ENCODE results near the gene NSUN4. TPM values are rescaled to one million over a fixed set of nuclear protein-coding genes. Genes with fewer than 3 reads are reported as not detected.

NSUN4 gene
- total RNA-seq, 2 experiments from 2014 or later = 34.9 to 36.7 TPM

GRCh38 chr1:46393510-46393909 is 52.9 kb downstream of the NSUN4 start:
- Mint-ChIP-seq H3K4me3 (peak overlapping the region; percentile 88), H3K36me3 (ENCODE audit: low read depth) (peaks cover 10% of the 10 kb centered on the region), H3K9me3 (peaks cover 4% of the 10 kb centered on the region), H3K27ac (peak overlapping the region; percentile 51), H3K4me1 (ENCODE audit: low read depth) (peaks cover 25% of the 10 kb centered on the region), H3K27me3 (peaks cover 10% of the 10 kb centered on the region)
- POLR2A ChIA-PET = no interaction called here
- no peak overlapping the region for H3K27ac ChIP-seq (ENCODE audit: low read depth in 1 of 2, low read length in 2 of 2)
- H3K4me1 ChIP-seq (ENCODE audit: insufficient read depth, low read length) = peaks cover 7% of the 10 kb centered on the region
- no peaks in the 10 kb centered on the region for H3K36me3 ChIP-seq (ENCODE audit: insufficient read depth, low read length)
- ATAC-seq (ENCODE audit: poor library complexity) = no peak
- intact Hi-C loops (cut with DNase I, micrococcal nuclease) = no loop called here
- peak overlapping the region; percentile 62 for H3K4me3 ChIP-seq (ENCODE audit: low read length)
- TF ChIP-seq, protein P1, sequence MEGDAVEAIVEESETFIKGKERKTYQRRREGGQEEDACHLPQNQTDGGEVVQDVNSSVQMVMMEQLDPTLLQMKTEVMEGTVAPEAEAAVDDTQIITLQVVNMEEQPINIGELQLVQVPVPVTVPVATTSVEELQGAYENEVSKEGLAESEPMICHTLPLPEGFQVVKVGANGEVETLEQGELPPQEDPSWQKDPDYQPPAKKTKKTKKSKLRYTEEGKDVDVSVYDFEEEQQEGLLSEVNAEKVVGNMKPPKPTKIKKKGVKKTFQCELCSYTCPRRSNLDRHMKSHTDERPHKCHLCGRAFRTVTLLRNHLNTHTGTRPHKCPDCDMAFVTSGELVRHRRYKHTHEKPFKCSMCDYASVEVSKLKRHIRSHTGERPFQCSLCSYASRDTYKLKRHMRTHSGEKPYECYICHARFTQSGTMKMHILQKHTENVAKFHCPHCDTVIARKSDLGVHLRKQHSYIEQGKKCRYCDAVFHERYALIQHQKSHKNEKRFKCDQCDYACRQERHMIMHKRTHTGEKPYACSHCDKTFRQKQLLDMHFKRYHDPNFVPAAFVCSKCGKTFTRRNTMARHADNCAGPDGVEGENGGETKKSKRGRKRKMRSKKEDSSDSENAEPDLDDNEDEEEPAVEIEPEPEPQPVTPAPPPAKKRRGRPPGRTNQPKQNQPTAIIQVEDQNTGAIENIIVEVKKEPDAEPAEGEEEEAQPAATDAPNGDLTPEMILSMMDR (IDR thresholded peaks at IDR 0.05) = no peak
- peaks cover 0 to 3% of the 10 kb centered on the region in 2 experiments for H3K27me3 ChIP-seq (ENCODE audit: control insufficient read depth in 1 of 2, insufficient read depth in 2 of 2, low read length in 2 of 2)
- peaks cover 0 to 25% of the 10 kb centered on the region in 2 experiments for H3K9me3 ChIP-seq (ENCODE audit: control insufficient read depth in 1 of 2, insufficient read depth in 1 of 2, low read length in 2 of 2)
- CTCF ChIA-PET = no interaction called here
- DNase-seq = no peak

DNA sequence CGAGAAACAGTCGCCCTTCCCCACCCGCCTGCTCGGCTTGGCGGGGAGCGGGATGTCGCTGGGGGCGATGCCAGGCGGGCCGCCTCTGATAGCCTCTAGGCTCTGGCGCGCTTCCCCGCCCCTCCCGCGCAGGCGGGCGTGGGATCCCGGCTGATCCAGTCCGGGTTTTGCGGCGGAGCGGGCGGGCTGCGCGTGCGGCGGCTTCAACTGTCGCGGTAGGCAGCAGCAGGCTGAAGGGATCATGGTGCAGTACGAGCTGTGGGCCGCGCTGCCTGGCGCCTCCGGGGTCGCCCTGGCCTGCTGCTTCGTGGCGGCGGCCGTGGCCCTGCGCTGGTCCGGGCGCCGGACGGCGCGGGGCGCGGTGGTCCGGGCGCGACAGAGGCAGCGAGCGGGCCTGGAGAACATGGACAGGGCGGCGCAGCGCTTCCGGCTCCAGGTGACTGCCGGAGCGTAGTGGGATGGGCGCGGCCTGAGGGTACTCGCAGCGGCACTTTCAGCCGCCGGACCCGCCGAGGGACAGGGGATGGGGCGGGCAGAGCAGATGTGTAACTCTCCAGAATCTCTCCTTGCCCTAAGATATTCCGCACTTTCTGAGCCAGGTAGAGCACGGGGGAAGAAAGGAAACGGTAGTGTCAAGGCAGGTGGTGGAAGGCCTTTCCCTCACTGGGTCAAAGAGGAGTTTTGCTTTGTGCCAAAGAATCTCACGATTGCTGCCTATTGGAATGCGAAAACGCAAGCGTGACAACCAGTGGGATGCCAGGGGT is 53.7 kb downstream of the NSUN4 start, which contains the start of gene FAAH:
Gene FAAH (plus strand): TSS at position 210 of the 764 bp plus-strand sequence. CDS start 32 bp downstream, at position 242.
- H3K27me3 Mint-ChIP-seq = peaks cover 10% of the 10 kb centered on the region
- ChIA-PET CTCF (no interaction called here), POLR2A (interaction anchor here (1.1 kb wide), 1 partner anchor 210 kb away, joined by 3 read pairs; the partner anchor contains the start of gene MKNK1)
- intact Hi-C loops (cut with DNase I, micrococcal nuclease) = loop anchor here in 1 of 2 experiments (2.0 kb wide), 1 partner anchor 49 kb away; no protein-coding TSS in a partner anchor
- peaks cover 25% of the 10 kb centered on the region for H3K4me1 Mint-ChIP-seq (ENCODE audit: low read depth)
- H3K4me3 ChIP-seq (ENCODE audit: low read length) = peak within 1 kb of the TSS; percentile 62
- peaks cover 0 to 25% of the 10 kb centered on the region in 2 experiments for H3K9me3 ChIP-seq (ENCODE audit: control insufficient read depth in 1 of 2, insufficient read depth in 1 of 2, low read length in 2 of 2)
- H3K4me3 Mint-ChIP-seq = peak within 1 kb of the TSS; percentile 88
- H3K27me3 ChIP-seq (ENCODE audit: control insufficient read depth in 1 of 2, insufficient read depth in 2 of 2, low read length in 2 of 2) = peaks cover 0 to 3% of the 10 kb centered on the region in 2 experiments
- TF ChIP-seq, protein P1 (IDR thresholded peaks at IDR 0.05) = no peak
- H3K9me3 Mint-ChIP-seq = peaks cover 4% of the 10 kb centered on the region
- H3K36me3 ChIP-seq (ENCODE audit: insufficient read depth, low read length) = no peaks in the 10 kb centered on the region
- peak within 1 kb of the TSS; percentile 51 for H3K27ac Mint-ChIP-seq
- no peak within 1 kb of the TSS for H3K27ac ChIP-seq (ENCODE audit: low read depth in 1 of 2, low read length in 2 of 2)
- ATAC-seq (ENCODE audit: poor library complexity) = peak; percentile 92
- peak in 13 of 14 experiments; percentile 12 to 74 (median 40) for DNase-seq
- H3K36me3 Mint-ChIP-seq (ENCODE audit: low read depth) = peaks cover 10% of the 10 kb centered on the region
- H3K4me1 ChIP-seq (ENCODE audit: insufficient read depth, low read length) = peaks cover 7% of the 10 kb centered on the region

DNA sequence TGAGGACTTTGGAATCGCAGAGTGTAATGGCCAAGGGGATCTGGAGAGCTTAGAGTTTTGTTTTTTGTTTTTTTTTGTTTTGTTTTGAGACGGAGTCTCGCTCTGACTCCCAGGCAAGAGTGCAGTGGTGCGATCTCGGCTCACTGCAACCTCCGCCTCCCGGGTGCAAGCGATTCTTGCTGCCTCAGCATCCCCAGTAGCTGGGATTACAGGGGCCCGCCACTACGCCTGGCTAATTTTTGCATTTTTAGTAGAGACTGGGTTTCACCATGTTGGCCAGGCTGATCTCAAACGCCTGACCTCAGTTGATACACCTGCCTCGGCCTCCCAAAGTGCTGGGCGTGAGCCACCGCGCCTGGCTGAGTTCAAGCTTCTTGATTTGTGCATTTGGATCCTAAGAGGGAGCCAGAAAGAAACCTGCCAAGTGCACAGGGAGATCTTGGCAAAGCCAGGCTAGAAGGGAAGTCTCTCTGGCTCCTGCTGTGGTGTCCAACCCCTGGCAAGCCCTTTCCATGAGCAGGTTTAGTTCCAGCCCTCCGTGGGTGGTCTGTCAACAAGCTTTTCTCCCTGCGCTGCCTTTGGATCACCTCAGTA is 54.4 kb downstream of the NSUN4 start:
- Histone ChIP-seq H3K36me3 (ENCODE audit: insufficient read depth, low read length) (no peaks in the 10 kb centered on the region), H3K9me3 (ENCODE audit: control insufficient read depth in 1 of 2, insufficient read depth in 1 of 2, low read length in 2 of 2) (peaks cover 0 to 25% of the 10 kb centered on the region in 2 experiments), H3K27me3 (ENCODE audit: control insufficient read depth in 1 of 2, insufficient read depth in 2 of 2, low read length in 2 of 2) (peaks cover 0 to 3% of the 10 kb centered on the region in 2 experiments), H3K4me1 (ENCODE audit: insufficient read depth, low read length) (peaks cover 7% of the 10 kb centered on the region), H3K4me3 (ENCODE audit: low read length) (peak overlapping the region; percentile 62), H3K27ac (ENCODE audit: low read depth in 1 of 2, low read length in 2 of 2) (no peak overlapping the region)
- DNase-seq (no peak), ATAC-seq (ENCODE audit: poor library complexity) (no peak)
- POLR2A ChIA-PET = interaction anchor here (1.1 kb wide), 1 partner anchor 209 kb away, joined by 3 read pairs; the partner anchor contains the start of gene MKNK1
- Mint-ChIP-seq H3K36me3 (ENCODE audit: low read depth) (peaks cover 10% of the 10 kb centered on the region), H3K4me1 (ENCODE audit: low read depth) (peaks cover 28% of the 10 kb centered on the region), H3K27me3 (peaks cover 10% of the 10 kb centered on the region), H3K9me3 (peaks cover 4% of the 10 kb centered on the region), H3K4me3 (peak overlapping the region; percentile 85), H3K27ac (peak overlapping the region; percentile 32)
- CTCF ChIA-PET = no interaction called here
- TF ChIP-seq, protein P1 (IDR thresholded peaks at IDR 0.05) = no peak
- intact Hi-C loops (cut with DNase I, micrococcal nuclease) = loop anchor here in 1 of 2 experiments (2.0 kb wide), 1 partner anchor 48 kb away; no protein-coding TSS in a partner anchor
